HCT116 (cell line): ENCODE results near the gene GPAM. TPM values are rescaled to one million over a fixed set of nuclear protein-coding genes. Genes with fewer than 3 reads are reported as not detected.

Experiments used
- ATAC-seq: fragments of 200-7000 bp; cut with Tn5 transposase; 2 replicates; pipeline ENCODE4 v1.9.1; 2020; ENCODE audit warnings: mild to moderate bottlenecking, moderate library complexity
- BruUV-seq: library from RNA; stranded (reverse); fragments of 400-500 nt; replicated peaks from 2 replicates; lab custom pipeline; 2021; lab: Mats Ljungman, UMichigan
- CTCF ChIA-PET: fragments of 300-600 bp; sonication (Branson Sonifier 250); formaldehyde crosslinking; loops from one replicate; lab custom pipeline; 2021; ENCODE audit warnings: antibody characterized with exemption; lab: Charles Lee
- POLR2A ChIA-PET: fragments of 300-600, 350-600 bp; sonication (Branson Sonifier 250); formaldehyde crosslinking; loops from one replicate; lab custom pipeline; 2021; ENCODE audit warnings: antibody characterized with exemption; lab: Charles Lee
- RAD21 ChIA-PET, 2 experiments: fragments of 300-600 bp; sonication (Branson Sonifier 250); formaldehyde crosslinking; loops; one replicate each; lab custom pipeline; 2023; ENCODE audit warnings: low total read pairs in 2 of 2; ENCODE audit not compliant: uncharacterized antibody in 2 of 2, unreplicated experiment in 2 of 2, low non-redundant PET in 1 of 2; lab: Charles Lee
- DNase-seq: peaks from one replicate; pipeline ENCODE4 v3.0.0-alpha.2; 2010; ENCODE audit warnings: low read depth, low spot score
- H2AFZ ChIP-seq: fragments of 200-600 bp; shearing (Covaris generic), sonication (generic); 2 replicates; pipeline ENCODE4 v1.6.1; 2017; ENCODE audit warnings: low read depth, mixed run types, mixed read lengths, antibody characterized with exemption, low read length; ENCODE audit not compliant: poor library complexity, severe bottlenecking
- H3K27ac ChIP-seq: 2 replicates; pipeline ENCODE4 v1.5.1; 2012; ENCODE audit warnings: low read depth, low read length
- H3K27me3 ChIP-seq: fragments of 200-600 bp; sonication (generic); 2 replicates; pipeline ENCODE4 v1.6.1; 2016; ENCODE audit warnings: mixed run types, low read length, mixed read lengths; ENCODE audit not compliant: insufficient read depth
- H3K36me3 ChIP-seq, 2 experiments: fragments of 200-500 bp in 1 of 2; fragments of 200-600 bp in 1 of 2; sonication (Bioruptor generic) in 1 of 2; sonication (generic) in 1 of 2; 2 replicates each; pipeline versions ENCODE4 v1.5.1 to v1.6.1; 2014 to 2016; ENCODE audit warnings: low read length in 2 of 2, inconsistent platforms in 1 of 2, mixed read lengths in 1 of 2, mixed run types in 1 of 2; ENCODE audit not compliant: insufficient read depth in 2 of 2, control insufficient read depth in 1 of 2
- H3K4me1 ChIP-seq, 2 experiments: fragments of 200-600 bp in 1 of 2; sonication (generic) in 1 of 2; 2 replicates each; pipeline versions ENCODE4 v1.5.1 to v1.6.1; 2012 to 2017; ENCODE audit warnings: low read length in 2 of 2, inconsistent platforms in 1 of 2, mild to moderate bottlenecking in 1 of 2, mixed read lengths in 1 of 2, mixed run types in 1 of 2, moderate library complexity in 1 of 2; ENCODE audit not compliant: insufficient read depth in 2 of 2, control insufficient read depth in 1 of 2
- H3K4me2 ChIP-seq: fragments of 200-600 bp; sonication (generic); 2 replicates; pipeline ENCODE4 v1.6.1; 2017; ENCODE audit warnings: mixed run types, low read length, mixed read lengths
- H3K4me3 ChIP-seq, 2 experiments: fragments of 200-600 bp in 1 of 2; sonication (generic) in 1 of 2; replicated peaks in 1 of 2; 2 replicates each; pipeline ENCODE4 v1.5.1; 2011 to 2016; ENCODE audit warnings: low read length in 2 of 2, control low read depth in 1 of 2, low read depth in 1 of 2, mild to moderate bottlenecking in 1 of 2, mixed read lengths in 1 of 2, mixed run types in 1 of 2
- H3K79me2 ChIP-seq: fragments of 200-600 bp; sonication (generic); 2 replicates; pipeline ENCODE4 v1.6.1; 2017; ENCODE audit warnings: mild to moderate bottlenecking, mixed run types, low read length, moderate library complexity, mixed read lengths; ENCODE audit not compliant: insufficient read depth
- H3K9ac ChIP-seq: fragments of 200-600 bp; sonication (generic); 2 replicates; pipeline ENCODE4 v1.6.1; 2016; ENCODE audit warnings: low read length, mixed read lengths
- H3K9me2 ChIP-seq: fragments of 200-600 bp; sonication (generic), shearing (Covaris generic); 2 replicates; pipeline ENCODE4 v1.6.1; 2017; ENCODE audit warnings: mixed run types, mild to moderate bottlenecking, moderate library complexity; ENCODE audit not compliant: insufficient read depth
- H3K9me3 ChIP-seq, 2 experiments: fragments of 200-500 bp in 1 of 2; fragments of 200-600 bp in 1 of 2; sonication (Bioruptor generic) in 1 of 2; sonication (generic) in 1 of 2; 2 replicates each; pipeline ENCODE4 v1.6.1; 2014 to 2017; ENCODE audit warnings: low read length in 2 of 2, mixed read lengths in 2 of 2, inconsistent platforms in 1 of 2, low read depth in 1 of 2, mild to moderate bottlenecking in 1 of 2, mixed run types in 1 of 2, moderate library complexity in 1 of 2; ENCODE audit not compliant: control insufficient read depth in 1 of 2, insufficient read depth in 1 of 2
- H4K20me1 ChIP-seq: fragments of 200-600 bp; sonication (generic), shearing (Covaris generic); 2 replicates; pipeline ENCODE4 v1.6.1; 2017; ENCODE audit warnings: mixed run types, mild to moderate bottlenecking, moderate library complexity; ENCODE audit not compliant: insufficient read depth
- CBX3 ChIP-seq: IDR thresholded peaks from 2 replicates; pipeline ENCODE4 v1.6.1; 2012; ENCODE audit warnings: low read depth
- EGR1 ChIP-seq: IDR thresholded peaks from 2 replicates; pipeline ENCODE4 v1.6.1; 2012; ENCODE audit warnings: low read depth
- EZH2phosphoT487 ChIP-seq: fragments of 200-600 bp; IDR thresholded peaks from 2 replicates; pipeline ENCODE4 v1.6.1; 2018; ENCODE audit warnings: antibody characterized with exemption, borderline replicate concordance
- ZFX ChIP-seq: fragments of 450-650 bp; IDR thresholded peaks from 2 replicates; pipeline ENCODE4 v1.6.1; 2017
- intact Hi-C: fragments of 100-400 bp; cut with micrococcal nuclease; formaldehyde crosslinking; loops from 2 replicates; pipeline ENCODE4 v1.10.0; 2022
- total RNA-seq: library from RNA; stranded (reverse); gene quantifications from one replicate; pipeline ENCODE4 v1.2.1, GENCODE V29; 2021; ENCODE audit not compliant: unreplicated experiment
- TF ChIP-seq, protein P1 (sequence below): IDR thresholded peaks from 2 replicates; pipeline ENCODE4 v1.6.1; 2012

The GPAM gene
- total RNA-seq, 1 experiment from 2014 or later, result 19.3 TPM

DNA sequence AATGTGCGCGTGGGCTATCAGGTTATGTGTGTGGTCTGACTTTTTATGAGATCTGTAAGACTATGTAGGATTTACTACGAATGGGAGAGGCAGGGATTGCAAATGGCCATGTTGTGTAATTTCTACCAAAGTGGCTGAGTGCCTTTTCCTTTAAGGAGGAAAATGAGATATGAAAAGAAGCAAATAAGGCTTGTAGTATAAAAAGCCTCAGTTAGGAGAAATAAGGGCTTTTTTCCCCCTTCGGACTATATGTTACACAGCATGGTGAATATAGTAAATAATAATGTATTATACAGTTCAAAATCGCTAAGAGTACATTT, 447 bp upstream of the GPAM start:
- ATAC-seq, result no peak
- RAD21 ChIA-PET, result interaction anchor here in 1 of 2 experiments (0.5 kb wide), 1 partner anchor 289 kb away, joined by 4 read pairs; no protein-coding TSS in a partner anchor
- TF ChIP-seq ZFX (peak; percentile 31; the same call in 1 of the 2 replicates), EZH2phosphoT487 (no peak)
- TF ChIP-seq, all 23 proteins: peak for 1
- Histone ChIP-seq H4K20me1 (no peaks in the 10 kb centered on the region), H2AFZ (peak overlapping the region; percentile 81), H3K4me2 (peak overlapping the region; percentile 86), H3K27me3 (no peaks in the 10 kb centered on the region), H3K27ac (peak overlapping the region; percentile 33; the same call in 1 of the 2 replicates), H3K36me3 (peaks cover 10 to 15% of the 10 kb centered on the region in 2 experiments; a peak in 3 of 4 replicates), H3K4me3 (peak overlapping the region; percentile 75 to 84), H3K9me3 (peaks cover 0 to 3% of the 10 kb centered on the region in 2 experiments; a peak in 2 of 4 replicates), H3K9ac (peak overlapping the region; percentile 79), H3K9me2 (no peaks in the 10 kb centered on the region), H3K4me1 (peaks cover 3 to 16% of the 10 kb centered on the region in 2 experiments; a peak in 3 of 4 replicates), H3K79me2 (peaks cover 12% of the 10 kb centered on the region)
- DNase-seq, result no peak
- intact Hi-C loops, result loop anchor here (5.0 kb wide), 2 partner anchors 123 to 248 kb away; no protein-coding TSS in a partner anchor
- TSS peak; percentile 97 for BruUV-seq
- POLR2A ChIA-PET, result interaction anchor here (1.0 kb wide), 1 partner anchor 47 kb away, joined by 3 read pairs; no protein-coding TSS in a partner anchor
- CTCF ChIA-PET, result interaction anchor here (1.0 to 3.6 kb wide), 6 partner anchors 43 to 288 kb away, joined by 3 to 21 read pairs (median 6); no protein-coding TSS in a partner anchor

DNA sequence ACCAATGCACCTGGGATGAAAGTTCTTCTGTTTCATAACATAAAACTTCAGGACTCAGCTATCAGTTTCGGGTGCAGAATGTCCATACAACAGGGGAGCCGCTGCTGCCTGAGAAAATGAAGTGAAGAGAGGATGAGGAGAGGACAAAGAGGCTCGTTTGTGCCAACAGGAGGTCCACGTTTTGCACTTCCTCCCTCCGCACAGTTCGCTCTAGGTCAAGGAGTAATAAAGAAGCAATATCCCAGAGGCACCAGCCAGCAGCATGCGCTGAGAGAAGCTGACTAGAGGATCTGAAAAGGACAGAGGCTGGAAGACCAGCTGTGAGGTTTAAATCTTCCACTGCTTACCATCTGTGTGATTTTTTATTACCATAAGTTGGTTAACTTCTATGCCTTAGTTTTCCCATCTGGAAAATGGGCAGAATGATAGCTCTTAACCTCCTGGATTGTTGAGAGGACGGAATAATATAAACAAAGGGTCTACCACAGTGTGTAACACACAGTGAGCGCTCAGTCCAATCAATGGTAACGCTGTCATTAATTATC, 709 bp downstream of the GPAM start:
- no peaks in the 10 kb centered on the region for H3K9me2 ChIP-seq
- ChIA-PET CTCF (interaction anchor here (1.1 to 3.6 kb wide), 6 partner anchors 42 to 289 kb away, joined by 3 to 21 read pairs (median 6); no protein-coding TSS in a partner anchor), POLR2A (interaction anchor here (1.0 kb wide), 1 partner anchor 46 kb away, joined by 3 read pairs; no protein-coding TSS in a partner anchor), RAD21 (no interaction called here)
- TF ChIP-seq CBX3, result peak; percentile 22; the same call in 1 of the 2 replicates
- no peak for TF ChIP-seq EGR1
- TF ChIP-seq, protein P1, sequence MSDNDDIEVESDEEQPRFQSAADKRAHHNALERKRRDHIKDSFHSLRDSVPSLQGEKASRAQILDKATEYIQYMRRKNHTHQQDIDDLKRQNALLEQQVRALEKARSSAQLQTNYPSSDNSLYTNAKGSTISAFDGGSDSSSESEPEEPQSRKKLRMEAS, result 0 out of 2 replicates have a peak, but pooled peaks have one; percentile 17
- intact Hi-C loops, result loop anchor here (5.0 kb wide), 2 partner anchors 124 to 249 kb away; no protein-coding TSS in a partner anchor
- H3K27me3 ChIP-seq, result no peaks in the 10 kb centered on the region
- peaks cover 0 to 3% of the 10 kb centered on the region in 2 experiments; a peak in 2 of 4 replicates for H3K9me3 ChIP-seq
- BruUV-seq, result no TSS peak
- DNase-seq (no peak), ATAC-seq (no peak)
- H3K4me2 ChIP-seq, result peak overlapping the region; percentile 86
- no peak overlapping the region for H3K27ac ChIP-seq
- H3K79me2 ChIP-seq, result peaks cover 12% of the 10 kb centered on the region
- H2AFZ ChIP-seq, result no peak overlapping the region
- H3K4me1 ChIP-seq, result peaks cover 3 to 16% of the 10 kb centered on the region in 2 experiments; a peak in 3 of 4 replicates
- peak overlapping the region; percentile 79 for H3K9ac ChIP-seq
- peak overlapping the region; percentile 75 to 84 for H3K4me3 ChIP-seq
- H4K20me1 ChIP-seq, result no peaks in the 10 kb centered on the region
- peaks cover 16 to 19% of the 10 kb centered on the region in 2 experiments; a peak in 3 of 4 replicates for H3K36me3 ChIP-seq
